ENCODE data around the gene AGO3. TPM values are rescaled to one million over a fixed set of nuclear protein-coding genes. Genes with fewer than 3 reads are reported as not detected.

Gene AGO3
- total and polyA plus RNA-seq, 10 of the 15 experiments (the other 5 are each of a cell fraction or from before 2014, with no cell fraction given): 3.9 to 35.2 (median 12.5) TPM

- H3K9me3 ChIP-seq (replicated peaks; ENCODE audit: control insufficient read depth, insufficient read depth, low read length): no peaks in the 10 kb centered on the region
- DNase-seq (ENCODE audit: low read depth, low spot score) (no peak), FAIRE-seq (no peak), ATAC-seq (no peak)
- BruUV-seq (replicated peaks): no TSS peak
- no peak for TF ChIP-seq RAD21 (IDR thresholded peaks at IDR 0.05; ENCODE audit: insufficient read depth, low read depth, low read length)
- no peak for TF ChIP-seq NFYA (IDR thresholded peaks at IDR 0.05; ENCODE audit: borderline replicate concordance, low read depth, low read length)
- no peak for TF ChIP-seq MEF2B (IDR thresholded peaks at IDR 0.05; ENCODE audit: partially characterized antibody, poor library complexity, severe bottlenecking)
- no peak for TF ChIP-seq NRF1 (conservative IDR thresholded peaks at IDR 0.05; ENCODE audit: low read depth, low read length)
- TF ChIP-seq ASH2L (IDR thresholded peaks at IDR 0.05; ENCODE audit: borderline replicate concordance, low read depth): no peak
- TF ChIP-seq SUZ12 (IDR thresholded peaks at IDR 0.05; ENCODE audit: unreplicated experiment): no peak
- peaks cover 11% of the 10 kb centered on the region for H3K79me2 ChIP-seq (ENCODE audit: control insufficient read depth, insufficient read depth, low read length)
- ChIA-PET RAD21 (ENCODE audit: unreplicated experiment) (interaction anchor here (0.7 to 1.1 kb wide), 3 partner anchors 43 to 248 kb away, joined by 3 to 6 read pairs (median 3); partner anchors contain the start of gene AGO3), POLR2A (interaction anchor here (0.6 to 1.5 kb wide), 4 partner anchors 10 to 413 kb away, joined by 3 to 7 read pairs (median 4); partner anchors contain the start of gene AGO3), SMC1A (ENCODE audit: uncharacterized antibody, unreplicated experiment) (interaction anchor here (0.6 to 1.6 kb wide), 5 partner anchors 8 to 44 kb away, joined by 3 to 8 read pairs (median 3); no protein-coding TSS in a partner anchor), CTCF (interaction anchor here (0.6 to 1.5 kb wide), 6 partner anchors 9 to 248 kb away, joined by 3 to 4 read pairs (median 3); no protein-coding TSS in a partner anchor)
- 95% methylated on average over 2 of the region's 2 CpGs for WGBS (ENCODE audit: insufficient coverage, insufficient replicate concordance, low lambda C conversion rate, missing lambda C conversion rate)
- H3K36me3 ChIP-seq (ENCODE audit: control insufficient read depth in 2 of 2, insufficient read depth in 2 of 2, low read length in 1 of 2): peaks cover 0 to 2% of the 10 kb centered on the region in 2 experiments; a peak in 2 of 4 replicates
- H3K4me1 ChIP-seq (ENCODE audit: control insufficient read depth, insufficient read depth, low read length): peaks cover 14% of the 10 kb centered on the region
- H2AFZ ChIP-seq (ENCODE audit: control insufficient read depth, low read depth, low read length): no peak overlapping the region
- H3K4me2 ChIP-seq (ENCODE audit: control insufficient read depth, insufficient read depth): peak overlapping the region; percentile 53; the same call in 1 of the 2 replicates
- H3K27me3 ChIP-seq (replicated peaks in 1 of 2; ENCODE audit: control insufficient read depth in 2 of 2, insufficient read depth in 2 of 2, low read length in 1 of 2): no peaks in the 10 kb centered on the region
- no peak overlapping the region; the same call in 1 of the 2 replicates for H3K27ac ChIP-seq (ENCODE audit: control insufficient read depth, insufficient read depth)
- 0 out of 2 replicates have a peak overlapping the region, but pooled peaks have one; percentile 6 for H3K9ac ChIP-seq (ENCODE audit: control insufficient read depth, insufficient read depth, low read length)
- in situ Hi-C loops (cut with MboI) (no loop called here), intact Hi-C loops (cut with micrococcal nuclease; ENCODE audit: unreplicated experiment) (loop anchor here (10.0 kb wide), 1 partner anchor 197 kb away; the partner anchor contains the start of genes ADPRS and TEKT2)
- H4K20me1 ChIP-seq (ENCODE audit: control insufficient read depth, insufficient read depth): no peaks in the 10 kb centered on the region
- H3K4me3 ChIP-seq: peak overlapping the region; percentile 25; the same call in 1 of the 2 replicates
These were observed 43.4 kb upstream of the AGO3 start for GRCh38 chr1:35887508-35887907.
